Endodermal cell (in vitro differentiated cells): ENCODE data around the gene ZNHIT6. TPM values are rescaled to one million over a fixed set of nuclear protein-coding genes. Genes with fewer than 3 reads are reported as not detected.

Experiments used
- DNase-seq: peaks from one replicate; pipeline ENCODE4 v3.0.0-alpha.2; 2017
- H3K27ac ChIP-seq: 2 replicates; pipeline ENCODE4 v1.5.1; 2013; ENCODE audit warnings: mild to moderate bottlenecking, low read depth, low read length, moderate library complexity
- H3K27me3 ChIP-seq: 2 replicates; pipeline ENCODE4 v1.6.1; 2013; ENCODE audit warnings: mild to moderate bottlenecking, low read length, moderate library complexity; ENCODE audit not compliant: insufficient read depth, control insufficient read depth, poor library complexity, severe bottlenecking
- H3K36me3 ChIP-seq: 2 replicates; pipeline ENCODE4 v1.7.0; 2013; ENCODE audit warnings: mild to moderate bottlenecking, low read length, moderate library complexity; ENCODE audit not compliant: control insufficient read depth, insufficient read depth
- H3K4me1 ChIP-seq: one replicate; pipeline ENCODE4 v1.7.0; 2013; ENCODE audit warnings: low read length; ENCODE audit not compliant: control insufficient read depth, insufficient read depth
- H3K4me3 ChIP-seq: 2 replicates; pipeline ENCODE4 v1.5.1; 2013; ENCODE audit warnings: mild to moderate bottlenecking, low read length, moderate library complexity
- H3K9ac ChIP-seq: 2 replicates; pipeline ENCODE4 v1.6.1; 2013; ENCODE audit warnings: mild to moderate bottlenecking, low read length, moderate library complexity; ENCODE audit not compliant: poor library complexity, severe bottlenecking; ENCODE audit errors: extremely low read depth
- H3K9me3 ChIP-seq: 2 replicates; pipeline ENCODE4 v1.6.1; 2013; ENCODE audit warnings: mild to moderate bottlenecking, low read length, moderate library complexity; ENCODE audit not compliant: control insufficient read depth
- H3K27ac Mint-ChIP-seq: 2 replicates; pipeline ENCODE4 v1.8.0; 2020; ENCODE audit warnings: mixed read lengths
- H3K27me3 Mint-ChIP-seq: 2 replicates; pipeline ENCODE4 v1.8.0; 2021; ENCODE audit warnings: mild to moderate bottlenecking, mixed read lengths; ENCODE audit not compliant: insufficient read depth
- H3K36me3 Mint-ChIP-seq: 2 replicates; pipeline ENCODE4 v1.8.0; 2020; ENCODE audit warnings: low read depth, mixed read lengths
- H3K4me1 Mint-ChIP-seq: 2 replicates; pipeline ENCODE4 v1.8.0; 2020; ENCODE audit warnings: mixed read lengths
- H3K4me3 Mint-ChIP-seq: 2 replicates; pipeline ENCODE4 v1.8.0; 2020; ENCODE audit warnings: mild to moderate bottlenecking, moderate library complexity, mixed read lengths
- H3K9me3 Mint-ChIP-seq: 2 replicates; pipeline ENCODE4 v1.8.0; 2020; ENCODE audit warnings: mild to moderate bottlenecking, mixed read lengths
- CTCF ChIP-seq: fragments of 200-600 bp; sonication (generic); conservative IDR thresholded peaks from 2 replicates; pipeline ENCODE4 v1.5.0; 2021; ENCODE audit warnings: antibody characterized with exemption, mild to moderate bottlenecking
- WGBS, 2 experiments: methylation state at CpG; one replicate each; pipeline versions ENCODE4 v1.1.5 to v1.1.7; 2013; ENCODE audit warnings: missing lambda C conversion rate in 2 of 2, mixed read lengths in 1 of 2; ENCODE audit not compliant: insufficient coverage in 1 of 2, insufficient read length in 1 of 2; 5-methylcytosine and 5-hydroxymethylcytosine counted together
- total RNA-seq, 2 donors: library from RNA; stranded (reverse); fragmentation: NEBNext Ultra II Directional in 1 of 2; extraction: Animal tissue kit (Norgen Biotek cat#: 25700) in 1 of 2; gene quantifications; 2 replicates in 1 of 2; 3 replicates in 1 of 2; pipeline ENCODE4 v1.2.1, GENCODE V29; 2021

Gene ZNHIT6
- total RNA-seq, 2 donors from 2014 or later = 11.3 to 12.4 TPM

GRCh38 chr1:85609976-85610375, 98.3 kb downstream of the ZNHIT6 start:
- Mint-ChIP-seq H3K27ac (no peak overlapping the region), H3K36me3 (no peaks in the 10 kb centered on the region), H3K27me3 (no peaks in the 10 kb centered on the region), H3K9me3 (no peaks in the 10 kb centered on the region), H3K4me3 (no peak overlapping the region), H3K4me1 (peaks cover 39% of the 10 kb centered on the region)
- no peak for DNase-seq
- no peak overlapping the region for H3K27ac ChIP-seq
- peaks cover 1% of the 10 kb centered on the region for H3K27me3 ChIP-seq
- H3K4me3 ChIP-seq = no peak overlapping the region
- no peak for TF ChIP-seq CTCF
- H3K9ac ChIP-seq = no peak overlapping the region
- H3K36me3 ChIP-seq = no peaks in the 10 kb centered on the region
- peaks cover 10% of the 10 kb centered on the region for H3K4me1 ChIP-seq
- no peaks in the 10 kb centered on the region for H3K9me3 ChIP-seq

GRCh38 chr1:85608851-85609250, 99.4 kb downstream of the ZNHIT6 start:
- peaks cover 6% of the 10 kb centered on the region for H3K27me3 Mint-ChIP-seq
- Histone ChIP-seq H3K9ac (no peak overlapping the region), H3K4me3 (no peak overlapping the region), H3K27me3 (peaks cover 11% of the 10 kb centered on the region), H3K4me1 (peaks cover 10% of the 10 kb centered on the region), H3K36me3 (no peaks in the 10 kb centered on the region), H3K9me3 (no peaks in the 10 kb centered on the region), H3K27ac (no peak overlapping the region)
- no peak overlapping the region for H3K4me3 Mint-ChIP-seq
- no peak for TF ChIP-seq CTCF
- no peak for DNase-seq
- no peaks in the 10 kb centered on the region for H3K36me3 Mint-ChIP-seq
- H3K4me1 Mint-ChIP-seq = peaks cover 40% of the 10 kb centered on the region
- peak overlapping the region; percentile 3 for H3K27ac Mint-ChIP-seq
- H3K9me3 Mint-ChIP-seq = no peaks in the 10 kb centered on the region
- 100% methylated on average over 1 of the region's 1 CpG; no CpG with 5 or more reads in 1 of the 2 experiments for WGBS, 2 experiments

GRCh38 chr1:85607921-85608265, 100.3 kb downstream of the ZNHIT6 start:
- H3K4me3 Mint-ChIP-seq = no peak overlapping the region
- H3K9me3 ChIP-seq = no peaks in the 10 kb centered on the region
- peak overlapping the region; percentile 16 for H3K4me3 ChIP-seq
- H3K9ac ChIP-seq = no peak overlapping the region
- H3K27me3 Mint-ChIP-seq = peaks cover 6% of the 10 kb centered on the region
- H3K36me3 ChIP-seq = no peaks in the 10 kb centered on the region
- H3K4me1 ChIP-seq = peaks cover 12% of the 10 kb centered on the region
- H3K27ac Mint-ChIP-seq = peak overlapping the region; percentile 93
- H3K36me3 Mint-ChIP-seq = no peaks in the 10 kb centered on the region
- H3K27me3 ChIP-seq = peaks cover 11% of the 10 kb centered on the region
- 93% methylated on average over 4 of the region's 4 CpGs for WGBS, 2 experiments
- TF ChIP-seq CTCF = no peak
- H3K27ac ChIP-seq = peak overlapping the region; percentile 74
- no peaks in the 10 kb centered on the region for H3K9me3 Mint-ChIP-seq
- peaks cover 47% of the 10 kb centered on the region for H3K4me1 Mint-ChIP-seq
- peak; percentile 49 for DNase-seq
